Glomerular endothelial cell (primary cell): ENCODE results near the gene NYAP2. TPM values are rescaled to one million over a fixed set of nuclear protein-coding genes. Genes with fewer than 3 reads are reported as not detected.

Source experiments
- DNase-seq: peaks from one replicate; pipeline ENCODE4 v3.0.0-alpha.2; 2011; ENCODE audit warnings: low read depth, low spot score; ENCODE audit errors: extremely low read depth
- total RNA-seq: library from RNA; depleted of rRNA; stranded (reverse); fragments of >200 nt; gene quantifications from 2 replicates; pipeline ENCODE4 v1.2.3, GENCODE V29; 2015

Gene NYAP2
- total RNA-seq, 1 donor from 2014 or later, result not detected

DNA sequence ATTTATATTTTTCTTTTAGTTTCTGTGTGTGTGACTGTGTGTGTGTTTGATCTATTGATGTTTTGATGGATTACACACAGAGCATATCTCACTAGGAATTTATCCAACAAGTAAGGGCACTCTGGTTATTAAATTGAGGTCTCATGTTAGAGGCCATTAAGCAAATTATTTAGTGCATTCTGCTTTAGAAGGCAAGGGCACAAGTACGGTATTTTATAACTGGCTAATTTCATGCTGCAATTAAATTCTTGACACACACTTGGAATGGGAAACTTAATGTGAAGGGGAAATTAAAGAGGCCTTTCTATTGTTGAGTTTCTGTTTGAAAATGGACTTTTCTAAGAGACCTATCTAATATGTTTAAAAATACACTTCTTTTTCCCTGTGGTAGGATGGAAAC, 25.8 kb downstream of the NYAP2 start:
- DNase-seq, result no peak

- DNase-seq, result no peak
These were observed 28.9 kb downstream of the NYAP2 start for GRCh38 chr2:225428360-225428759.

DNA sequence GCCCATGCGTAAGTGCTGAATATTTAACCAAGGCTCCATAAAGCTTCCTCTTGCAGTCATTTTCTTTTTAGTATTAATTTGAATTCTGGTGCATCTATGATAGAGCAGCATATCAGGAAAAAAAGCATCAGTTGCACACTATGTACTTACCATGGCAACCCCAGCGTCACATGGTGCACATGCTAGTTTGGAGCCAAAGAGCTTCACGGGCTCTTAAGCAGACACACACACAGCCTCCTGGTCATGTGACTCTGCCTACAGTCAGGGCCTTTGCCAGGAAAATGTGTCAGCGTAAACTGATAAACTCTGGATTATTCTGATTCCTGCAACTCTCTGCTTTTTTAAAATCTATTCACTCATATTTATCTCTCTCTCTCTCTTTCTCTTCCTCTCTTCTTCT, 30.2 kb downstream of the NYAP2 start:
- DNase-seq, result no peak

DNA sequence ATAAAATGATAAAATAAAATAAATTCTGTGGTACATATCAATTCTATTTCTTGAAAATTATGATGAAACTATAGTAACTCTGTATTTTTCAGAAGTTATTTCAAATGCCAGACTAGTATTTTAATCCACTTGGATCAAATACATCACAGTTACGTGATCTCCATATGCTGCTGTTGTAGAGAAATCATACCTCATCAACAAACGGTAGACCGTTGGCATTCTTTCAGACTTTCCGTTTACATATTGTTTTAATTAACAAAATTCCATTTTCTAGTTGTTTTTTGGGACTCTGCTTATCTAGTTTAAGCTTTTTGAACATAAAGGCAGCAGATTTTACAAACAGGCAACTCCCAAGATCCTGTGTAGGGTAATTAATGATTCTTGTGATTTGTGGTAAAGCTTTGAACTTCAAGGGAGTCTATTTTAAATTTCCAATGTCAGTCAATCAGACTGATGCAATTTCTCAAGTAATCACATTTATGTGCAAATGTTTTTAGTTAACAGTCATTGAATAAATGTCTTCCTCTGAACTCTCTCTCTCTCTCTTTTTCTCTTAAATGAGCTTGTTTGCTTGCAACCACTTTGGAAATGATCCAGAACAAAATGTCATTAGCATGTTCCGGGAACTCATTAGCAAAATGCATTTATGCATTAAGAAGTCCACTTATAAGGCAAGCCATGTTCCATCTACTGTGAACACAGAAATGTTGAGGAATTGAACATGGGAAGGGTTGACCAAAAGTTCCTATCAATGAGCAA, 31.8 kb downstream of the NYAP2 start:
- no peak for DNase-seq

DNA sequence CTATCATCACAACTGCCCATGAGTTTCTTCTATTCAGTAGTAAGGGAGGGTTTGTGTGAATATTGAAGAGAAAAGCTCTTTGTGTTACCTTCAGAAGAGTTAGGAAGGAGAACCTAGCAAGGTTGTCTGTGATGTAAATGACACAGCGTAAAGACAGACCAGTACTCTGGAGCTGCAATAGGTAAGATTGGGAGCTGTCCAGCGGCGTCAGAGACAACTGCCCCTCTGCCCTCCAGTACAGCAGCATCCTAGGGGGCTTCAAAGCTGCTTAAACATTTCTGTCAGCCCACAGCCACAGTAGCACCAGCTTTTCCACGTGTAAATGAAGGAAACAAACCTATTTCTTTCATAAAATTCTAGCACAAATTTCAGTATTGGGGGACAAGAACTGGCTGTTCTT, 34.5 kb downstream of the NYAP2 start:
- no peak for DNase-seq

DNA sequence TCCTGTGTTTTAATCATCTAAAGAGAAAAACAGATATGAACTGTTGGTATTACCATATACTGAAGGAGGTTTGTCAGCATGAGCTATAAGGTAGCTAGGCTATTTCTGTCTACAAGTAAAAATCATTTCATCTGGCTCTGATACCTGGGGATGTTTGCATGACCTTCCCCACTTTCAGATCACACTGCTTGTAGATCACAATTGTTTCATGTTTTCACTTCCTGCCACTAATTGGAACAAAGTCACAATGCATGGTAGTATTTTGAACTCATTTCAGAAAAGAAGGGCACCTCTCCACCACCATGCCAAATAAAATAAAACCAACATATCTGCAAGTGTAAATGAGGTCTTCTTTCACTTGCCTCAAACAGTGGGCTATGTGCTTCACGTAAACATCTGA, 37.8 kb downstream of the NYAP2 start:
- no peak for DNase-seq

- no peak for DNase-seq
These were observed 38.7 kb downstream of the NYAP2 start for GRCh38 chr2:225438248-225438647.

DNA sequence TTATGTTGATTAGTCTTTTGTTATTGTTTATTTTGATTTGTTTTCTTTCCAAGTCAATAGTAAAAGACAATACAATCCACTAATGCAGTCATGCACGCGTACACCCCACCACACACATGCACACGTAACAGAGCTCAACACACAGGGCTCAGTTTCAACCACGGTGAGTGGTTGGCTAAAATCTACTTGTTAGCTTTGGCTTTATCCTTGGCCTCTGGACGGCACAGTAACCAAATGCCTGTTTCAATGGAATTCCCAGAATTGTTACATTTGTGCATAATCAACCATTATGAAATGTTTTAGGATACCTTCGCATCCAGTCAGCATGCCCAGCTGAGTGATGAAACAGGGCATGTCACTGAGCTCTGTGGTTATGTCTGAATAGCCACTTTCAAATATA, 53.2 kb downstream of the NYAP2 start:
- DNase-seq, result no peak

- DNase-seq, result no peak
These were observed 54.9 kb downstream of the NYAP2 start for GRCh38 chr2:225454412-225454811.

- DNase-seq, result no peak
These were observed 57.2 kb downstream of the NYAP2 start for GRCh38 chr2:225456619-225457260.

GRCh38 chr2:225457482-225457881, 58.0 kb downstream of the NYAP2 start:
- DNase-seq, result no peak

- DNase-seq, result no peak
These were observed 59.1 kb downstream of the NYAP2 start for GRCh38 chr2:225458431-225459117.

GRCh38 chr2:225462417-225462816, 62.9 kb downstream of the NYAP2 start:
- no peak for DNase-seq

DNA sequence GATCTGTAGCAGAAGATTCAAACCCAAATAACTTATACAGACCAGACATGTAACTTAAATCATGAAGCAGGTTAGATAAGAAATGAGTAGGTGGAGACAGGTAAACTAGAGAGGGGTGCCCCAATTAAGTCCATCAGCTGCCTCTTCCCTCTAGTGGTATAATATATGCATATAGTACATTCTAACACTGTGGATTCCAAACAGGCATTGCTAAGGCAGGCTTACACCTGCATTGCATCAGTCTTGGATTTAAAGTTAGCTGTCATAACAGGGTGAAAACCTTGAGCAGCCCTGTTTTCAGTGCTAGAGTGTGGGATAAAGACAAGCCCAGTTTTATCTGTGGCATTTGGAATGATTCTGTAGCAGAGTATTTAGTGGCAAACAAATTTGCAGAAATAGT, 63.4 kb downstream of the NYAP2 start:
- DNase-seq, result no peak

GRCh38 chr2:225463449-225463848, 63.9 kb downstream of the NYAP2 start:
- DNase-seq, result no peak

DNA sequence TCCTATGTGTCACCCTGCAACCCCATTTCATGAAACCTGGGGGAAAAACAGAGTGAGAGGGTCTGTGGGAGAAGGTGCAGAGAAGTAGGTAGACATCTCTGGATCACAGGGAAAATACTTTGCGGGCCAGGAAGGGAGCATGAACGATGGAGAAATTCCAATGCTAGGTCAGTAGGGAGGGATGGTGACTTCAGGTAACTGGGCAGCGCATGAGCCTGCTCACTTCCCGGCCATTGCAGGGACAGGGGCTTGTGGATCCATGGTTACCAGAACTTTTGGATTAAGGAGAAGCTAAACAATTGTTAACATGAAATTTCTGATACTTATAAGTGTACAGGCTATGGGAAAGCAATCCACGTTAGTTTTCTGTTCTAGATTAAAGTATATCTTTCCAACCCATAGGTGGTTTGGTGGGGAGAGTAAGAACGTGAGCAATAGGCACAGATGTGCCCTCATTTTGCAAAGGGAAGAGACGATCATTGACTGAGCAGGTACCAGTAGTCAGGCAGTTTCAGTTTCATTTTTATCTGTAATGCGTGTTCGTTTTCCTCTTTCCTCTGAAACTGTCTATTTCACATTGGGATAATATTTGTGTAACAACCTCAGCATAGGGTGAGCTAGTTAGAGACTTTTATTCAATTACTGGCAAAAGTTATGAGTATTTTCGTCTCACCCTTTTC, 65.0 kb downstream of the NYAP2 start:
- DNase-seq, result no peak

DNA sequence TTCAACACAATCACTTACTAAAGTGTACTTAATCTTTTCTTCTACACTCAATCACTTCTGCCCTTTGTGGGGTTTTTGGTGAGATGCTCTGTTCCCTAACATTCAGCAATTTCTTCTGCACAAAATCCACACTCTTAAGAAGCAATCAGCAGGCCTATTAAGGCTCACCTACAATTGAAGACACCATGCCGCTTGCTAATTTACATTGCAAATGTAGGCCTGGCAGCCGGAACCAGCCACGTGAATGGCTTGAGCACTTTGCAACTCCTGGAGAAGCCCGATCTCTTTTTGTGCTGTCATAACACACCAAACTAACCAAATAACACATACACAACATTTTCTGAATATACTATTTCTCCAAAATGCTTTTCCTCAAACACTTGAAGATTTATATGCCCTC, 66.3 kb downstream of the NYAP2 start:
- DNase-seq, result no peak

- DNase-seq, result no peak
These were observed 67.5 kb downstream of the NYAP2 start for GRCh38 chr2:225466891-225467604.

GRCh38 chr2:225468131-225468530, 68.6 kb downstream of the NYAP2 start:
- DNase-seq, result no peak

DNA sequence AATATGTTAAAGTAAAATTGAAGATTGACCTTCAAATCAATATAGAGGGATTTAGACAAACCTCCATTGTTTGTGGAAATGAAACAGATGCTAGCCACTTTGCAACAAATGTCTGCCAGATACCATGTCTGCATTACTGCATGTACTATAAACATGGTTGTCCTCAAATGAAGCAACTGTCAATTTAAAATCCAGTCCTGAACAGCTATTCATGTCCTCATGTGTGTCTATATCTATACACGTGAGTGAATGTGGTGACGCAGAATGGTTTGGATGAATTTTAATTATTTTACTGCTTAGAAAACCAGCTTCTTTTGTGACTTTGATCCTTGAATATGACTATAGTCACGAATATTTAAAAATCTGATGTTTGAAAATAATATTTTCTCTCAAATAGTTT, 71.5 kb downstream of the NYAP2 start:
- no peak for DNase-seq

DNA sequence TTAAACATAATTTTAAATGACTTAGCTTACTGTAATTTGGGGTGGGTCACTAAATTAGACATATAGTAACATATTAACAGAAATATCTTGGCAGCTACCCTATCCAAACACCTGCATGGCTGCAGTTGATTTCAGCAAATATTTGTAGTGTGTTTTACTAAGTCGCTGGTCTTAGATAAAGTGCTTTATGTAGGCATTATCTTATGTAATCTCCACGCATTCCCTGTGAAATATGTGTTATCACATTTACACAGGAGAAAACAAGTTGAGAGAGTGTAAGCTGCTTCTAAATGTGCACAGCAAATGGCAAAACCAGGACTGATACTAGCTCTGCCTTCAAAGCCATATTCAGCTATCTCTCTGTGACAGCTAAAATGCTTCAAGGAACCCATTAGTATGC, 72.0 kb downstream of the NYAP2 start:
- no peak for DNase-seq
